A204.1 (cell line): ENCODE measurements around the gene CEP44.
"Not testable (repeated sequence)": the region's sequence is repeated elsewhere in the genome, so short reads cannot be mapped to it uniquely, and the experiment has no call there.

Experiments used
- FAIRE-seq: peaks from 2 replicates; lab custom pipeline; 2012; peaks lifted over from hg19 to GRCh38; lab: Jason Lieb, UNC

Gene CEP44

DNA sequence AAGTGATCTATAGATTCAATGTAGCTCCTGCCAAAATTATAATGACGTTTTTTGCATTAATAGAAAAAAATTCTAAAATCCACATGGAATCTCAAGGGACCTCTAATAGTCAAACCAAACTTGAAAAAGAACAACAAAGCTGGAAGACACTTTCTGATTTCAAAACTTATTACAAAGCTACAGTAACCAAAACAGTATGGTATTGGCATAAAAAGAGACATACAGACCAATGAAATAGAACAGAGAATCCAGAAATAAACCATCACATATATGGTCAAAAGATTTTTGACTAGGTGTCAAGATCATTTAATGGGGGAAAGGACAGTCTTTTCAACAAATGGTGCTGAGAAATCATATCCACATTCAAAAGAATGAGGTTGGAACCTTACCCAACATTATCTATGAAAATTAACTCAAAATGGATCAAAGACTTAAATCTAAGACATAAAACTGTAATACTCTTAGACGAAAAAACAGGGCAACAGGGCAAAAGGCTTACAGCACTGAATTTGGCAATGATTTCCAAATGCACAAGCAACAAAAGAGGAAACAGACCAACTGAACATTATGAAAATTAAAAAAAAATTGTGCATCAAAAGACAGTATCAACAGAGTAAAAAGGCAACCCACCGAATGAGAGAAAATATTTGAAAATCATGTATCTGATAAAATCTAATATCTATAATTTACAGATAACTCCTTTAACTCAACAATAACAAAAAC is 4.1 kb upstream of the CEP44 start:
- FAIRE-seq = no peak

DNA sequence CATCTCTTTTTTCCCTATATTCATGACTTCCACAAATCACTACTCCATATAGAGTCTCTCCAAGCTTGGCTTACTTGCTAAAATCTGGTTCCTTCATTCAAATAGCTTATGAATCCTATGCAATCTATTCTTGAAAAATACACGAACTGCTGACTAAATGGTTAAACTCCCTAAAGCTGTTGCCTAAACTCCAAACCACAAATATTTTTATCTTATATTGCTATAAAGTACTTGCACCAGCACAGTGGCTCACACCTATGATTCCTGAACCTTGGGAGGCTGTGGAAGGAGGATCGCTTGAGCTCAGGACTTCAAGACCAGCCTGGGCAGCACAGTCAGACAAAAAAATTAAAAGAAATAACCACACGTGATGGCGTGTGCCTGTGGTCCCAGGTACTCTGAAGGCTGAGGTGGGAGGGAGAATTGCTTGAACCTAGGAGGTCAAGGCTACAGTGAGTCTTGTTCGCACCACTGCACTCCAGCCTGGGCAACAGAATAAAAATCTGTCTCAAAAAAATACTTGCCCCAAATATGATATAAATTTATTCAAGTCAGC is 2.5 kb upstream of the CEP44 start:
- no peak for FAIRE-seq

DNA sequence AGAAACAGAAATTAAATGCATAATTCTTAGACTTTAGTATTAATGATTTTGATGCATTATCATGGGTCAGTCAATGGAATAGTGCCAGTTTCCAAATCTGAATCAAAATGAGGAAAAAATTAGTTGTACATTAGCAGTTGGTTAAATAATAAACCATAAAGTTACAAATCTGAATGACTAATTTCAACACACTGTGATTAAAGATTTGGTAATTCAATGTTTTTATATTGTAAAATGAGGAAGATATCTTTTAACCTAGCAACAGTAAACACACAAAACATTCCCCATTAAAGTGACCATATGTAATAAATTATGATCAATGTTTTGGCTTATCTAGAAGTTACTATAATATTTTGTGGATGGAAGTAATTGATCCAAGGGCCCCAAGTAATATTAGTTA is 1.8 kb upstream of the CEP44 start:
- no peak for FAIRE-seq

DNA sequence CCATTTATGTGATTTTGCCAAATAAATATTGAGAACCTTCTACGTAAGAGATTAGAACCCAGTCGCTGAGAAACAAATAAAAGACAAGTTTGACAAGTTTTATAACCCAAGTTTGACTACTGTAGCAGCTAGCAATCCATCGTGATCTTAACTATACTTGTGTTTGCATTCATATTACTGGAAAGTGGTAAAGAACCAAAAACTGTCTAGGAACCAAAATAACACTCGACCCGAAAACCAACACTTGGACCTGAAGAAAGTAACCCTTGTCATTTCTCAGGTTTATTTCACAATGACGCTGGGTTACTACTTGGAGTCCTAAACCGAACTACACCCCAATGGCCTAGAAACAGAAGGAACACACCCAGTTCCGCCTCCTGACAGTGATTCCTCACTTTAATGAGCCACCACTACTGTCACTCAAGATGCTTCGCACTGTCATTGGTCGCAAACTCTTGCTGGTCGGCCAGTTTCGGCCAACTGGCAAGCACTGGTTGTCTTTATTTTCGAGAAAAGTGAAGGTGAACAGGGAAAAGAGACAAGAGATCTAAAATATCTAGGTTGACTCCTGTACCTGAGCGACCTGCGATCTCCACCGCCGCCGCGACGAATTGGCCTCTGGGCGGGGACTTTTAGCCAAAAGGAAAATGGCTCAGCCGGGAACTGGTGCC is 740 bp upstream of the CEP44 start:
- peak; percentile 98 for FAIRE-seq

DNA sequence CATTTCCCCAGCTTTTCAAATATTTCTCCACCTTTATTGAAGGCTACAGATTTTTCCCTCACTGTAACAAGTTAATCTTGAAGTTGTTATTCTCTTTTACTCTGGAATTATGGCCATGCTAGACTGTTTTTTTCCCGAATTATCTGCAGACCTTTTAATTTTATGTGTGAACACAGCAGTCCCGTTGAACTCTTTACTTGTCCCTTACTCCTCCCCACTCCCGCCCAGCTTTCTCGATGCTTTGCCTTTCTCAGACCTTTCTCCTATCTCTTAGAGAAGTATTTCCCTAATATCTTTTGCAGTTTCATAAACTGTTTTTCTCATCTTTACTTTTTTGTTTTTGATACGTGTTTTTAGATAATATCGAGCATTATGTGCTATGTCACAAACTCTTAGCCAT is 776 bp downstream of the CEP44 start:
- FAIRE-seq = no peak

DNA sequence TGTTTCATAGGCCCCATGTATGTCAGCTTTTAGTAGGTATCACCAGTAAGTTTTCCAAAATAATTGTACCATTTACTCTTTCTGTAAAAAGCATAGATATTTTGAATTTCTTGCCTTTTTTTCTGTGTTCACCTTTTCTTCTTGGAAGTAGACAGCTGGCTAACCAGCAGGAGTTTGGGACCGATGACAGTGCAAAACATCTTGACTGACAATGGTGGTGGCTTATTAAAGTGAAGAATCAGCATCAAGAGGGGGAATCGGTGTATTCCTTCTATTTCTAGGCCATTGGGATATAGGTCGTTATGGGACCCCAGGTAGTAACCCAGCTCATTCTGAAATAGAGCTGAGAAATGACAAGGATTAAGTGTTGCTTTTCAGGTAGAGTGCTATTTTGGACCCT is 3.2 kb downstream of the CEP44 start:
- FAIRE-seq = no peak

DNA sequence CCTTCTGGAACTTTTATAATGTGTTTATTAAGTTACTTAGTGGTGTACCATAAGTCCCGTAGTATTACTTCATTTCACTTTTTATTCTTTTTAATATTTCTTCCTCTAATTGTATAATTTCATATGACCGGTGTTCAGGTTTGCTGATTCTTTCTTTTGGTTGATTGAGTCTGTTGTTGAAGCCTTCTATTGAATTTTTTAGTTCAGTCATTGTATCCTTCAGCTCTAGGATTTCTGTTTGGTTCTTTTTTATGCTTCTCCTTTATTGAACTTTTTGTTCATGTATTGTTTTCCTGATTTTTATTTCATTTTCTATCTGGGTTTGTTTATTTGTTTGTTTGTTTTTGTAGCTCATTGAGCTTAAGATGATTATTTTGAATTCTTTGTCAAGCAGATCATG is 8.8 kb downstream of the CEP44 start:
- FAIRE-seq = peak; percentile 40

DNA sequence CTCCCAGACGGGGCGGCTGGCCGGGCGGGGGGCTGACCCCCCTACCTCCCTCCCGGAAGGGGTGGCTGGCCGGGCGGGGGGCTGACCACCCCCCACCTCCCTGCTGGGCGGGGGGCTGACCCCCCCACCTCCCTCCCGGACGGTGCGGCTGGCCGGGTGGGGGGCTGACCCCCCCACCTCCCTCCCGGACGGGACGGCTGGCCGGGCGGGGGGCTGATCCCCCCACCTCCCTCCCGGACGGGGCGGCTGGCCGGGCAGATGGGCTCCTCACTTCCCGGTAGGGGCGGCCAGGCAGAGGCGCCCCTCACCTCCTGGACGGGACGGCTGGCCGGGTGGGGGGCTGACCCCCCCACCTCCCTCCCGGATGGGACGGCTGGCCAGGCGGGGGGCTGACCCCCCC is 10.9 kb downstream of the CEP44 start:
- not testable (repeated sequence) for FAIRE-seq

DNA sequence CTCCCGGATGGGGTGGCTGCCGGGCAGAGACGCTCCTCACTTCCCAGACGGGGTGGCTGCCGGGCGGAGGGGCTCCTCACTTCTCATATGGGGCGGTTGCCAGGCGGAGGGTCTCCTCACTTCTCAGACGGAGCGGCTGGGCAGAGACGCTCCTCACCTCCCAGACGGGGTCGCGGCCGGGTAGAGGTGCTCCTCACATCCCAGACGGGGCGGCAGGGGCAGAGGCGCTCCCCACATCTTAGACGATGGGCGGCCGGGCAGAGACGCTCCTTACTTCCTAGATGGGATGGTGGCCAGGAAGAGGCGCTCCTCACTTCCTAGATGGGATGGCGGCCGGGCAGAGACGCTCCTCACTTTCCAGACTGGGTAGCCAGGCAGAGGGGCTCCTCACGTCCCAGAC is 11.4 kb downstream of the CEP44 start:
- not testable (repeated sequence) for FAIRE-seq

DNA sequence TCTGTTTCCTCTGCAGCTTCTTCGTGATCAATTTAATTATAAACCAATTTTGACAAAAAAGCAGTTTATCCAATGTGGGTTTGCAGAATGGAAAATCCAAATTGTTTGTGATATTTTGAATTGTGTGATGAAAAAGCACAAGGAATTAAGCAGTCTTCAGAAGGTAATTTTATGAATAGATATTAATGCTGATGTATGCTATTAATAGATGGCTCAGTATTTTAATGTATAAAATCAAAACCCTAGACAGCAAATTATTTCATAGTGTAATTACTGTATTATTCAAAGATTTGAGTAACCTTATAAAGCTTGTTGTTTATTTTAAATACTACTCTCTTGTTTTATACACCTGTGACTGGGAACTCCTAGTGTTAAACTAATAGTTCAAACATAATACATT is 20.0 kb downstream of the CEP44 start:
- FAIRE-seq = no peak

DNA sequence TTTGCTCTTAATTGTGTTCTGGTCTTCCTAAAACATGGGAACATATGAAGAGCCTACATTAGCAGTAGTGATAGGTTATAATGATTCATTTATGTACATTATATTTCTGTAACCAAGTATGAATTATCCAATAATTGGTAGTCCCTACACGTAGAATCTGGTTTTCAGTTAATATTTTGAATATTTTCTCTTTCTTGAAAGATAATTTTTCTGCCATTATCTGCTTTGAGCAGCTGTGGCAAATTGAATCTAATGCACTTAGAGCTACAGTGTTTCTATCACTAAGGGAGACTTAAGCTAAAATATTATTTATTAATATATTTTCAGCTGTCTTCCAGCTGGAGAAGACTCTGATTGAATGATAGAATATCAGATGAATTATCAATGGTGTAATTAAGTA is 21.0 kb downstream of the CEP44 start:
- no peak for FAIRE-seq

DNA sequence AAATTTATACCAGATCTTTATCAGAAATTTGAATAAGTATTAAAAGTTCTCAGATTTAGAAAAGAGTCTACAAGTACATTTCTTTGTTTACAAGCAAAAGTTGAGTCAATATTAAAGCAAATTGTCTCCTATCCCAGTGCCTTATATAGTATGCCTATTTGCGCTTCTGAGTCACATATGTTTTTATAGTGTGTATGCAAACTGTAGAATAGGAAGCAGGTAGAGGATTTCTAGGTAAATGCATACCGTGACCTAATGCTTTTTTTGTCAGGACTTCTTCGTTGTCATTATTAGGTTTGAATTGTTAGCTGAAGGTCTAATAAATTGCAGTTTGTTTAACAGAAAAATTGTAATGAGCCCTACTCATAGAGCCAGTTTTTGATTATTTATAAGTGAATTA is 22.2 kb downstream of the CEP44 start:
- FAIRE-seq = no peak

DNA sequence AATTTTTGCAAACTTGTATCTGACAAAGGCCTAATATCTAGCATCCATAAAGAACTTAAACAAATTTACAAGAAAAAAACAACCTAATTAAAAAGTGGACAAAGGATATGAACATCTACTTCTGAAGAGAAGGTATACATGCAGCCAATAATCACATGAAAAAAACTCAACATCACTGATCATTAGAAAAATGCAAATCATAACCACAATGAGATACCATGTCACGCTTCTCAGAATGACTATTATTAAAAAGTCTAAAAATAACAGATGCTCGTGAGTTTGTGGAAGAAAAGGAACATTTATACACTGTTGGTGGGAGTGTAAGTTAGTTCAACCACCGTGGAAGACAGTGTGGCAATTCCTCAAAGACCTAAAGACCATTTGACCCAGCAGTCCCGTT is 24.0 kb downstream of the CEP44 start:
- no peak for FAIRE-seq

DNA sequence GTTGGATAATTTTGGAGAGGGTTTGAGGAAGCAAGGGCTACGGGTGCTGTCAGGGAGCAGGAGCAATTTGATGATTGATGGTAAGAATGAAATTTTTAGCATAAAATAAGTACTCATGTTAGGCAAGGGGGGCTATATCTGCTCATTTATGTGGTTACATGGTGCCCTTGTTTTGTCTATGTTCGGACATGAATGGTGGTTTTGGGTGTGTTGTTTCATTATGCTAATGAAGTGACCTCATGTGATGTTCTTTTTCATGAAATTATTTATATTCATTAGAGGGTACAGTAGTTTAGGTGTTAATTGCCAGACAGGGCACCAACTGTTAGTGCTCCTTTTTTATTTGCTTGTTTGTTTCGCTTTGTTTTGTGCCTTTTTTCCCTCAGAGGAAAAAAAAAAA is 29.3 kb downstream of the CEP44 start:
- no peak for FAIRE-seq

DNA sequence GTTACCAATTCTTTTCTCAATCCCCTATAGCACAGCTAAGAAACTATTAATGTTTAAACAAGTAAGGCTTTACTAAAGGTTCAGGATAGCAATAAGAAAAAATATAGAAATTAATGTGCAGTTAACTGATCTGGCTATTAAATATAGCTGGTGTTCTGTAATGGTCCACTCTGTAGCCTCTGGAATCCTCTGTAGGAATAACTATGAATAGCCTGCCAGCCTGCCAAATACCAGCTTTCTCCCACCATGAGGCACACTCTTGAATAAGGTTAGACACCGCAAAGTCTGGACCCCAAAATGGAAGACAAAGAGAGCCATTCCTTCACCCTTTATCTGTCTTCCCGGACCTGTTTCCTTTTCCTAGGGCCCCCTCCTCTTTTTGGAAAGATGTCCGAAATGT is 30.6 kb downstream of the CEP44 start:
- FAIRE-seq = no peak

DNA sequence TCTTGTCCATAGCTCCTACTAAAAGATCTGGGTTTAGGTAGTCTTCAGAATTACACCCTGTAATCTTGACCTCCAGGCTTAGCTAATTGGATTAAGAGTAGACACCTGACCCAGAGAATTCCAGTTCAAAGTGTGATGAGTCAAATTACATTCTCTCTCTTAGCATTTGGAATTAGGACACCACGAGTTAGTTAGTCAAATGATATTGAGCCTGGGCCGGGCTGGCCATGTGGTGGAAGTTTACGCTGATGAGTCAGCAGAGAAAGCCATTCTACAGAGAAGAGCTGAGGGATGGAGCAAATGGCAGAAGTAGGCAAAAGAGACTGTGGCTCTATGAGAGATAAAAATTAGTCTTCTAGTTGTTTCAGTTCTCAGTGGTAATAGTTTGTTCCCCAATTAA is 31.1 kb downstream of the CEP44 start:
- peak; percentile 3 for FAIRE-seq

DNA sequence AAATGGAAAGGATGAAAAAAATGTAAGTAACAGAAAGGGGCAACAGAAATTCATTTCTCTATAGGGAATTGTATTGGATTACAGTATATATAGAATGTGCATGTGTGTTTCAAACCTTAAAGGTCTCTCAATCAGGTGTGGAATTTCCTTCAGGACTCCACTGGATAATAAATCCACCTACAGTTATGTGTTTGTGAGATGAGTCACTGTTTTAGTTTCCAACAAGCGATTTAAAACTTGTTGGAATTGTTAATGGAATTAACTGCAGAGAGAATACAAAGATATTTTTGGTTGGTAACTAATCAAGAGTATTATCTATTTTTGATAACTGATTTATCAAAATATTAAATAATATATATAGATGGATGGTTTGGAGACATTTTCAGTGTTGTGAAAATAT is 32.8 kb downstream of the CEP44 start:
- peak; percentile 93 for FAIRE-seq

DNA sequence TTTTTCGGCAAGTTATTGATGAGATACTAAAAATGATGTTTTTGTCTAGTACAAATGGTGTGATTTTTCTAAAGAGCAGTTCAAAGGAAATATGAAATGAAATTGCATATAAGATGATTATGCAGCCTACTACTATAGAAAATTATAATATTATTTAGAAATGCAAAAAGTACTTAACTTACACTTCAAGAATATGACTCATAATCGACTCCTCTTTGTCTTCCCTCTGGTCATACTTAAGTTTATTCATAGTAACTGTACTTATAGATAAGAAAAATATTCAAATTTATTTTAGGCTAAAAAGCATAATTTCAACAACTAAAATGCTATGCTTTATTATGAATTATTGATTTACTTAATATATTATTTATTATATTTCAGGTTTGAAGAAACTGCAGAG is 33.2 kb downstream of the CEP44 start:
- no peak for FAIRE-seq

DNA sequence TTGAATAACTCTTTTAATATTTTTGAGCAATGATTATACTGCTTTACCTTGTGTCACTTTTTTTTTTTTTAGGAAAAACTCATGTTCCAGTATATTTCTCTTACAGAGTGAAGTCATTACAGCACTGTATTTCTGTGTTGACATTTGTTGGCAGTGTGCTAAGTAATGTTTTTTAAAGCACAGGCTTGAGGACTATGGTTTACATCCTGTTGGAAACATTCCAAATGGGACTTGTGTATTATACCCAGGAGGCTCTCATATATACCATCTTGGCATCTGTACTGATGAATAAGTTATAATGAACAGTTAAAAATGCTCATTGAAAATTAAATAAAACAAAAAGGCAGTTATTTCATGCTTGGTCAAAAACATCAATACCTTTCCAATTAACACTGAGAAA is 33.8 kb downstream of the CEP44 start:
- FAIRE-seq = no peak

DNA sequence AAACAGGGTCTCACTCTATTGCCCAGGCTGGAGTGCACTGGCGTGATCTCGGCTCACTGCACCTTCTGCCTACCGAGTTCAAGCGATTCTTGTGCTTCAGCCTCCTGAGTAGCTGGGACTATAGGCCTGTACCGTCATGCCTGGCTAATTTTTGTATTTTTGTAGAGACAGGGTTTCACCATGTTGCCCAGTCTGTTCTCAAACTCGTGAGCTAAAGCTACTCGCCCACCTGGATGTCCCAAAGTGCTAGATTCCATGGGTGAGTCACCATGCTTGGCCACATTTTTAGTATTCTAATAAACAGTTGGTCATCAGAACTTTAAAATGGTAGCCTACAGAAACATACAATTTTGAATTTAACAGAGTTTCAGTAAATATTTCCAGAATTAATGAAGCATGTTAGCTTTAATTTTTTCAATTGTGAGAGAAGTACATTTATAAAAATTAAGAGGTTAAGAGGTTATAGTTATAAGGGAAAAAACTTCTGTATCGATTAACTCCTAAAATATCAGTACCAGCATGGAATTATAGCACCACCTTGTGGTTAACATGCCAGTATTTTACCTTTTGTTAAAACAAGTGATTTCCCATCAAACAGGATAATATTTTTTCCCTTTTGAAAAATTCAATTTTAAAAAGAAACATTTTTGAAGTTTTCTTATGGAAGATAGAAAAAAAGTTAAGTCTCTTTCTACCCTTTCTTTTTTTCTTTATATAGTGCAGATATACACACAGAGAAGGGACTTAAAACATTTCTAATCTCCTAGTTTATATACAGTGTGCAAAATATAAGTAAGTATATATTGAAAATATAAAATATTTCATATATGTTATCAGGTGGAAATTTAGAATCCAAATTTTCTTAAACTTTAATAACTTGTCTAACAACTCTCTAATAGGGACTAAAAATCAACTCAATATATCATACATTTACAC is 35.4 kb downstream of the CEP44 start:
- peak; percentile 99 for FAIRE-seq

DNA sequence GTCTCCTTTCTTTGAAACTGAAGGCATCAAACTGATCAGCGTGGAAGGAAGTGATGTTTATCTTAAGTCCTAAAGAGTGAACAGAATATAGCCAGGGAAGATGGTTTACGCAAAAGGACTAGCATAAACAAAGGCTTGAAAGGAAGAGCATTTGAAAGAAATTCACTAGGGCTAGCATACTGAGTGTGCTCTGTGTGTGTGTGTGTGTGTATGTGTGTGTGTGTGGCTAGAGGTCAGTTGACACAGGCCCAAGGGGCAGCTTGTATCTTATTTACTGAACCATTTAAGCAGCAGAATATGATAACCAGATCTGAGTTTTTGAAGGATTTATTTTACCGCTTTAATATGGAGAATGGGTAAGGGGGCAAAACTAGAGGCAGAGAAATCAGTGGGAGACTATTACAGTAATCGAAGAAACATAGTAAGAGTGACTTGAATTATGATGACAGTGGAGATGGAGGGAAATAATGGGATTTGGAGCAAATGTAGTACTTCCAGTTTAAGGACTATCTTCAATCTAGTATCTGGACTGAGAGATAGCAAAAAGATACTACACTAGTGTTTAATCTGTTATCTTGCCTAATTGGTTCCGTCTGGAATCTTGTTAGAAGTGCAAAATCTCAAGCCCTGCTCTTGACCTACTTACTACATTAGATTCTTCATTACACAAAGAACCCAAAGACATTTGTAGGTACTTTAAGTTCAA is 36.9 kb downstream of the CEP44 start:
- FAIRE-seq = no peak

DNA sequence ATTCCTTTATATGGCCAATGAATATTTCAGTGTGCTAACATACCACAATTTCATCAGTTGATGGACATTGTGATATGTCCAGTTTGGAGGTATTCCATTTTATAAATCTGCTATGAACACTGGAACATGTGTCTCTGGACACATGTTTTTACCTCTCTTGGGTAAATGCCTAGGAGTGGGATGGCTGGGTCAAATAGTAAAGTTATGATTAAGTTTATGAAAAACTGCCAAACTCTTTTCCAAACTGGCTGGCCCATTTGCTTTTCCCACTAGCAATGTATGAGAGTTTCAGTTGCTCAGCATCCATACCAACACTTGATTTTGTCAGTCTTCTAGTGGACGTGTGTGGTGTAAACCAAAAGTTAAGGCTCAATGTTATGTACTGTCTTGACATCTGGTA is 40.5 kb downstream of the CEP44 start:
- FAIRE-seq = no peak
